HEK293T (cell line): ENCODE measurements around the gene AOPEP.
"Not testable (repeated sequence)": the region's sequence is repeated elsewhere in the genome, so short reads cannot be mapped to it uniquely, and the experiment has no call there.

Source experiments
- CTCF ChIA-PET: fragments of 350-600 bp; formaldehyde crosslinking; extraction: SDS; loops from one replicate; lab custom pipeline; 2021; ENCODE audit warnings: antibody characterized with exemption, inconsistent platforms; lab: Yijun Ruan, JAX
- POLR2A ChIA-PET: fragments of 350-600 bp; formaldehyde crosslinking; extraction: SDS; loops from one replicate; lab custom pipeline; 2020; ENCODE audit warnings: antibody characterized with exemption, inconsistent platforms; lab: Yijun Ruan, JAX
- DNase-seq: peaks from one replicate; pipeline ENCODE4 v3.0.0; 2012; ENCODE audit warnings: mixed read lengths; ENCODE audit errors: extremely low spot score
- ARNT ChIP-seq: fragments of 450-650 bp; IDR thresholded peaks from 2 replicates; pipeline ENCODE4 v1.6.1; 2017; ENCODE audit warnings: mild to moderate bottlenecking
- BHLHE40 ChIP-seq: fragments of 450-650 bp; IDR thresholded peaks from 2 replicates; pipeline ENCODE4 v1.6.1; 2016; ENCODE audit warnings: mild to moderate bottlenecking, moderate library complexity, borderline replicate concordance
- CTBP1 ChIP-seq: fragments of 450-650 bp; IDR thresholded peaks from 2 replicates; pipeline ENCODE4 v1.6.1; 2016; ENCODE audit warnings: borderline replicate concordance
- ELF4 ChIP-seq: fragments of 450-650 bp; IDR thresholded peaks from 2 replicates; pipeline ENCODE4 v1.6.1; 2017; ENCODE audit warnings: antibody characterized with exemption
- FOXA1 ChIP-seq: fragments of 450-650 bp; IDR thresholded peaks from 2 replicates; pipeline ENCODE4 v1.6.1; 2016; ENCODE audit warnings: mild to moderate bottlenecking
- FOXK2 ChIP-seq: fragments of 450-650 bp; IDR thresholded peaks from 2 replicates; pipeline ENCODE4 v1.6.1; 2016; ENCODE audit warnings: mild to moderate bottlenecking
- FOXM1 ChIP-seq: fragments of 450-650 bp; IDR thresholded peaks from 2 replicates; pipeline ENCODE4 v1.6.1; 2017; ENCODE audit warnings: mild to moderate bottlenecking, borderline replicate concordance
- HDGF ChIP-seq: fragments of 450-650 bp; IDR thresholded peaks from 2 replicates; pipeline ENCODE4 v1.6.1; 2017; ENCODE audit warnings: antibody characterized with exemption, borderline replicate concordance
- L3MBTL2 ChIP-seq: fragments of 450-650 bp; conservative IDR thresholded peaks from 2 replicates; pipeline ENCODE4 v1.6.1; 2016; ENCODE audit warnings: mild to moderate bottlenecking
- LEF1 ChIP-seq: fragments of 450-650 bp; IDR thresholded peaks from 2 replicates; pipeline ENCODE4 v1.6.1; 2017; ENCODE audit warnings: mild to moderate bottlenecking, borderline replicate concordance
- NFRKB ChIP-seq: fragments of 450-650 bp; IDR thresholded peaks from 2 replicates; pipeline ENCODE4 v1.6.1; 2016; ENCODE audit warnings: mild to moderate bottlenecking, moderate library complexity
- SP1 ChIP-seq: fragments of 450-650 bp; IDR thresholded peaks from 2 replicates; pipeline ENCODE4 v1.6.1; 2017
- SUZ12 ChIP-seq: fragments of 450-650 bp; IDR thresholded peaks from 2 replicates; pipeline ENCODE4 v1.6.1; 2016; ENCODE audit warnings: mild to moderate bottlenecking
- TARDBP ChIP-seq: fragments of 450-650 bp; IDR thresholded peaks from 2 replicates; pipeline ENCODE4 v1.6.1; 2016
- ZNF384 ChIP-seq: fragments of 450-650 bp; IDR thresholded peaks from 2 replicates; pipeline ENCODE4 v1.6.1; 2016
- TF ChIP-seq, protein P1 (sequence below): fragments of 450-650 bp; IDR thresholded peaks from 2 replicates; pipeline ENCODE4 v1.6.1; 2016

The AOPEP gene

DNA sequence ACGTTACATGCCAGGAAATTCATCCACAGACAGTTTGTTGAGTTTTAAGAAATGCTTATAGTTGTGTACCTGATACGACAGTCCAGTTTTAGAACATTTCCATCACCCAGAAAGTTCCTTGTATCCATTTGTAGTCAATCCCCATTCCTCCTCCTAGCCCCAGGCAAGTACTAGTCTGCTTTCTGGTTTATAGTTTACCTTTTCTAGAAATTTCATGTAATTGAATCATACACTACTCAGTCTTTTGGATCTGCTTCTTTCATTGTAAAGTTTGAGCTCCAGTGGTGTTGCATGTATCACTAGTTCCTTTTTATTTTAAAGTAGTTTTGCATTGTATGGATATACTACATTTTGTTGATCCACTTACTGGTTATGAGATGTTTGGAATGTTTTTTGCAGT lies 291.2 kb downstream of the AOPEP start:
- ChIA-PET CTCF (no interaction called here), POLR2A (no interaction called here)
- TF ChIP-seq ARNT (no peak), FOXA1 (no peak), FOXK2 (no peak), HDGF (no peak), LEF1 (no peak), TARDBP (no peak), FOXM1 (no peak), SP1 (no peak), L3MBTL2 (no peak), ELF4 (no peak), ZNF384 (no peak), BHLHE40 (no peak), CTBP1 (no peak), NFRKB (no peak)
- no peak for DNase-seq

DNA sequence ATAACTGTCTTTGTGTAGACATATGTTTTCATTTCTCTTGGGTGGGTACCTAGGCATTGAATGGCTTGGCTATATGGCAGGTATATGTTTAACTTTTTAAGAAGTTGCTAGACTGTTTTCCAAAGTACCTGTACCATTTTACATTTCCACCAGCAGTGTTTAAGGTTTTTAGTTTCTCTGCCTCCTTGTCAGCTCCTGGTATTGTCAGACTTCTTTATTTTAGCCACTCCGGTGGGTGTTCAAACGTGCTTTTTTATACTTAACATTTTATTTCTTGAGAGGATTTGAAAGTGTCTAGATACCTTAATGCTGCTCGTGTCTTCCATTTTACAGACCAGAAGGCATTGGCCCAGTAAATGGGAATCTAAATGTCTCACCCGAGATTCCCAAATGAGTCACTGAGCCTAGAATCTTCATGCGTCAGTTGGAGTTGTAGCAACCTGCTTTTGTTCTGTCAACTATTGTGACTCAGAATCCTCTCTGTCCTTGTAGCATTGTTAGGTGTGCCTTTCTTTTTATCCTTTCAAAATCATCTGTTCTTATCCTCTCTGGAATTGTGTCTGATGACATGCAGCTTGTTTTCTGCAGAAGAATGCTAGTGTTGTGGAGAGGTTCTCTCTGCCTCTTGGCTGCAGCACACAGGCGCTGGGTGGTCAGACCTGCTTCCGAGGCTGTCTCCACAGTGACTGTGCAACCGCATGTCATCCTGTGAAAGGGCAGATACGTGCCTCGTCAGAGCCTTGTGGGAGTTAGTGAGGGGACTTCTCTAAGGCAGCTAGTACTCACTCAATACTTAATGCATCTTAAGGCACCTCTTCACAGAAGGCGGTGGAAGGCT lies 291.8 kb downstream of the AOPEP start:
- CTCF ChIA-PET = no interaction called here
- no peak for DNase-seq
- POLR2A ChIA-PET = no interaction called here
- no peak for TF ChIP-seq TARDBP
- TF ChIP-seq HDGF = no peak
- TF ChIP-seq, protein P1, sequence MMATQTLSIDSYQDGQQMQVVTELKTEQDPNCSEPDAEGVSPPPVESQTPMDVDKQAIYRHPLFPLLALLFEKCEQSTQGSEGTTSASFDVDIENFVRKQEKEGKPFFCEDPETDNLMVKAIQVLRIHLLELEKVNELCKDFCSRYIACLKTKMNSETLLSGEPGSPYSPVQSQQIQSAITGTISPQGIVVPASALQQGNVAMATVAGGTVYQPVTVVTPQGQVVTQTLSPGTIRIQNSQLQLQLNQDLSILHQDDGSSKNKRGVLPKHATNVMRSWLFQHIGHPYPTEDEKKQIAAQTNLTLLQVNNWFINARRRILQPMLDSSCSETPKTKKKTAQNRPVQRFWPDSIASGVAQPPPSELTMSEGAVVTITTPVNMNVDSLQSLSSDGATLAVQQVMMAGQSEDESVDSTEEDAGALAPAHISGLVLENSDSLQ = no peak
- no peak for TF ChIP-seq CTBP1
- TF ChIP-seq LEF1 = no peak
- no peak for TF ChIP-seq NFRKB
- TF ChIP-seq ELF4 = no peak
- no peak for TF ChIP-seq FOXA1
- TF ChIP-seq FOXK2 = no peak
- no peak for TF ChIP-seq SP1
- TF ChIP-seq ARNT = no peak
- TF ChIP-seq BHLHE40 = no peak
- no peak for TF ChIP-seq FOXM1
- no peak for TF ChIP-seq ZNF384
- no peak for TF ChIP-seq SUZ12
- TF ChIP-seq L3MBTL2 = no peak

DNA sequence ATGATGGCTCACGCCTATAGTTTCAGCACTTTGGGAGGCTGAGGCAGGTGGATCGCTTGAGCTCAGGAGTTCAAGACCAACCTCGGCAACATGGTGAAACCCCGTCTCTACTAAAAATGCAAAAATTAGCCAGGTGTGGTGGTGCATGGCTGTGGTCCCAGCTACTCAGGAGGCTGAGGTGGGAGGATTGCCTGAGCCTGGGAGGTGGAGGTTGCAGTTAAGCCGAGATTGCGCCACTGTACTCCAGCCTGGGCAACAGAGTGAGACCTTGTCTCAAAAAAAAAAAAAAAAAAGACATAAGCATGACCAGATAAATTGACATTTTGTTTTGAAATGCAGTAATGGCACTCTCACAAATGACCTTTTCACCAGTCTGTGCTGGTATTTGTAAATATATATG lies 294.1 kb downstream of the AOPEP start:
- POLR2A ChIA-PET, DNase-seq: not testable (repeated sequence)
- CTCF ChIA-PET = interaction anchor here (0.6 to 0.9 kb wide), 2 partner anchors 31 to 89 kb away, joined by 3 read pairs; no protein-coding TSS in a partner anchor

DNA sequence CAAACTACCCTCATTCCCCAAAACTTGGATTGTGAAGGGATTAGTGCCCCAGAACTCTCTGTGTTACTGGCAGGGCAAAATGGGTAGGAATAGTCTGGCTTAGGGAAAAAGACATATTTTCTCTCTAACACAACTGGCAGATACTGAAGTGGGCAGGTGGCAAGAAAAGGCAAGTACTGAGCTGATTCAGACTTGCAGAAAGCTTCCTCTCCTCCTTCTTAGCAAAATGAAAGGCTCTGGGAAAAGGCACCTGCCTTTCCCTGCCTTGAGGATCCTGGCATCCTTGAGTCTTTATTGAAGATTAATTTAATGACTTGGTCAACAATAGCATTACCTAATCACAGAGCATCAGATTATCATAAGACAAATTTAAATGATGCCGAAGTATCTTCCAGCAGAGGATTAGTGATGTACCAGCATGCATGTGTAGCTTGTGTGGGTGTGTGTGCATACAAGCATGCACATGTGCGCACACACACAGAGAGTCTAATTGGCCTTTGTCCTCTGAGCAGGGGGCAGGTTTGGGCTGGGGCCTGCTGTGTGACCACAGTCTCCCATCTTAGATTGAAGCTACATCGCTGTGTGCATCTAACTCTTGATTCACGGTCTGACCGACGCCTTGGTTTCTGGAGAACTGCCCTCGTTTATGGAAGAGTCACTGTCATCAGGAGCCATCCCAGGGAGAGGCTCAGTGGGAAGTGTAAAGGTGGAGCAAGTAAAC lies 294.8 kb downstream of the AOPEP start:
- ChIA-PET POLR2A (no interaction called here), CTCF (no interaction called here)
- TF ChIP-seq ARNT (no peak), SP1 (no peak)
- no peak for DNase-seq

DNA sequence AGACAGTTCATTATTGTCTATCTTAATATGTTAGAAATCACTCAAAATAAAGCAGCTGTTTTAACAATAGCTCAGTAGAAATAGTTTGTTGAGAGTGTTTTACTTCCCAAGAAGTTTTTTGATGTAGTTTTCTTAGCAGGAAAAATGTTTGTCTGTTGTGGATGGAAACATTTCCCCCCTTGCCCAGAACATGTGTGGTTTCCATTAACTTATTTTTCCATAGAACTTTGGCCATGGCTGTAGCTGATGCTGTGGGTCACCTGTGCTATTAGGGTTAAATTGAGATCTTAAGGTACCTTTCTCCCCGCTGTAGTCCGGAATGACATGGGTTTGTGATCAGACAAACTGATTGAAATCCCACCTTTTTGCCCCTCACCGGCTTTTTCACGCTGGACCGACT lies 296.2 kb downstream of the AOPEP start:
- POLR2A ChIA-PET = no interaction called here
- TF ChIP-seq CTBP1 (no peak), FOXM1 (no peak), BHLHE40 (no peak), ZNF384 (no peak), TARDBP (no peak), FOXA1 (no peak), ARNT (no peak)
- TF ChIP-seq, protein P1 = no peak
- no peak for DNase-seq
- CTCF ChIA-PET = no interaction called here

DNA sequence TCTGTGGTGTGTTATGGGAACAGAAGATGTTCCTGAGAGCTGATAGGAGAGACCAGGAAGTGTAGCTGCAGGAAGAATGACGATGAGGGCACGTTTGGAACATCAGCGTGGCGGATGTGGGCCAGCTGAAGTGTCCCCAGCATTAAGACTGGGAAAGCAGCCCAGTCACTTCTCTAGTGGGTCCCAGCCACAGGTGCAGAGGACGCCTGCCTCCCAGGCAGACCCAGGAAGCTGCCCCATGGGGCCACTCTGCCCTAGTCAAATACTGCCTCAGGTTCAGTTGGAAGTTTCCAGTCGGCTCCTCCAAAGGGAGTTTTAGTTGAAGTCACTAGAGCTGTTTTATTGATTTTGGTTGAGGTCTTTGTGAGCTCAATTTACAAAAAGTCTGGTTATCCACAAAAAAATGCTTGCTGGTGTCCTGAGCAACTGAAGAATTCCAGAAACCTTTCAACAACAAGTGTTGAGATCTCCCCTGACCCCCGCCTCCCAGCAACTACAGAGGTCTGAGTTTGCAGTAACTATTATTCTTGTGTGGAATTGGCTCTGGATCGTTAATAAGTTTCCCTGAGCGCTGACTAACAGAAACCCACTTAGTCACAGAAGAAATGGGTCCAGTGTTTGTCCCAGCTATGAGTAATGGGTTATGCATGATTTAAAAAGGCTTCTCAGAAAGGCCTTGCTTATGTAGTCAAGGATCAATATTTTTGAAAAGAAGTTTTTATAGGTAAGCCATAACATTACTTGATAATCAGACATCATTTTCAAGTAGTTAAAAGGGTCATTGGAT lies 296.9 kb downstream of the AOPEP start:
- POLR2A ChIA-PET = no interaction called here
- no peak for DNase-seq
- TF ChIP-seq CTBP1 (no peak), SUZ12 (no peak), ZNF384 (no peak), BHLHE40 (no peak), ARNT (no peak), FOXA1 (no peak)
- CTCF ChIA-PET = interaction anchor here (1.4 kb wide), 1 partner anchor 104 kb away, joined by 4 read pairs; no protein-coding TSS in a partner anchor
